K562 (cell line): ENCODE data around the gene RAB43.

ENCODE experiments used
- ATF3 ChIP-seq, 2 experiments: fragments of 450-650 bp in 1 of 2; sonication (generic) in 1 of 2; formaldehyde crosslinking in 1 of 2; IDR thresholded peaks in 1 of 2; conservative IDR thresholded peaks in 1 of 2; 2 replicates each; pipeline versions ENCODE4 v1.6.1 to v1.8.1; 2016 to 2023; ENCODE audit warnings: mild to moderate bottlenecking in 2 of 2, moderate library complexity in 2 of 2, inconsistent platforms in 1 of 2, missing genetic modification reagents in 1 of 2
- CBFA2T3 ChIP-seq: fragments of 450-650 bp; IDR thresholded peaks from 2 replicates; pipeline ENCODE4 v1.6.1; 2017
- CLOCK ChIP-seq: fragments of 250-450 bp; sonication (Bioruptor Pico); IDR thresholded peaks from 2 replicates; pipeline ENCODE4 v1.4.0; 2020; ENCODE audit warnings: mild to moderate bottlenecking, moderate library complexity, borderline replicate concordance
- CREBBP ChIP-seq: IDR thresholded peaks from one replicate; pipeline ENCODE4 v1.6.1; 2012; ENCODE audit warnings: low read depth, mild to moderate bottlenecking, control low read depth, inconsistent platforms, low read length
- CTCF ChIP-seq, 3 experiments: IDR thresholded peaks in 2 of 3; conservative IDR thresholded peaks in 1 of 3; 2 replicates each; pipeline ENCODE4 v1.5.1; 2011 to 2012; ENCODE audit warnings: low read length in 3 of 3, mild to moderate bottlenecking in 3 of 3, control low read depth in 2 of 3, improper control_type of control experiment in 1 of 3, inconsistent platforms in 1 of 3, low read depth in 1 of 3, mixed read lengths in 1 of 3, moderate library complexity in 1 of 3; ENCODE audit not compliant: insufficient read depth in 2 of 3
- MAFK ChIP-seq: IDR thresholded peaks from 2 replicates; pipeline ENCODE4 v1.6.1; 2011; ENCODE audit warnings: low read length, improper control_type of control experiment
- POLR2A ChIP-seq: fragments of 450-650 bp; conservative IDR thresholded peaks from 2 replicates; pipeline ENCODE4 v1.6.1; 2016
- RAD21 ChIP-seq, 2 experiments: fragments of 250-450 bp in 1 of 2; fragments of 450-650 bp in 1 of 2; sonication (Bioruptor Pico) in 1 of 2; formaldehyde crosslinking in 1 of 2; IDR thresholded peaks in 1 of 2; conservative IDR thresholded peaks in 1 of 2; 2 replicates each; pipeline versions ENCODE4 v1.4.0 to v1.8.0; 2020 to 2022; ENCODE audit warnings: mild to moderate bottlenecking in 2 of 2, moderate library complexity in 1 of 2
- ZFX ChIP-seq: sonication (generic); formaldehyde crosslinking; IDR thresholded peaks from 2 replicates; pipeline ENCODE4 v1.8.0; 2022; ENCODE audit warnings: mild to moderate bottlenecking, missing genetic modification reagents, moderate library complexity
- ZNF212 ChIP-seq: fragments of 450-650 bp; formaldehyde crosslinking; IDR thresholded peaks from 2 replicates; pipeline ENCODE4 v1.4.0; 2020; ENCODE audit warnings: mild to moderate bottlenecking
- ZNF76 ChIP-seq: fragments of 250-450 bp; sonication (Bioruptor Pico); IDR thresholded peaks from 2 replicates; pipeline ENCODE4 v1.4.0; 2020; ENCODE audit warnings: mild to moderate bottlenecking, moderate library complexity, borderline replicate concordance
- TF ChIP-seq, protein P1 (sequence below), 2 experiments: fragments of 450-650 bp; IDR thresholded peaks; 2 replicates each; pipeline ENCODE4 v1.6.1; 2016; ENCODE audit warnings: mild to moderate bottlenecking in 2 of 2, borderline replicate concordance in 1 of 2, low read depth in 1 of 2, moderate library complexity in 1 of 2
- TF ChIP-seq, protein P2 (sequence below): fragments of 200-400 bp; formaldehyde crosslinking; IDR thresholded peaks from 2 replicates; pipeline ENCODE4 v1.6.1; 2017; ENCODE audit warnings: mild to moderate bottlenecking, low read depth, low read length, moderate library complexity

- TF ChIP-seq RAD21 (CRISPR knock-in tag; conservative IDR thresholded peaks at IDR 0.05 in 1 of 2, IDR thresholded peaks at IDR 0.05 in 1 of 2) (no peak), MAFK (no peak), ZFX (no peak), ZNF212 (CRISPR knock-in tag) (no peak), CBFA2T3 (no peak), CTCF (IDR thresholded peaks at IDR 0.05 in 2 of 3, conservative IDR thresholded peaks at IDR 0.05 in 1 of 3; ENCODE audit: insufficient read depth in 2 of 3, low read depth in 1 of 3, low read length in 3 of 3) (no peak), ZNF76 (CRISPR knock-in tag) (no peak), POLR2A (no peak), ATF3 (IDR thresholded peaks at IDR 0.05) (no peak), ATF3 (CRISPR knock-in tag; conservative IDR thresholded peaks at IDR 0.05) (no peak), CLOCK (no peak), CREBBP (no peak)
- TF ChIP-seq, protein P1, sequence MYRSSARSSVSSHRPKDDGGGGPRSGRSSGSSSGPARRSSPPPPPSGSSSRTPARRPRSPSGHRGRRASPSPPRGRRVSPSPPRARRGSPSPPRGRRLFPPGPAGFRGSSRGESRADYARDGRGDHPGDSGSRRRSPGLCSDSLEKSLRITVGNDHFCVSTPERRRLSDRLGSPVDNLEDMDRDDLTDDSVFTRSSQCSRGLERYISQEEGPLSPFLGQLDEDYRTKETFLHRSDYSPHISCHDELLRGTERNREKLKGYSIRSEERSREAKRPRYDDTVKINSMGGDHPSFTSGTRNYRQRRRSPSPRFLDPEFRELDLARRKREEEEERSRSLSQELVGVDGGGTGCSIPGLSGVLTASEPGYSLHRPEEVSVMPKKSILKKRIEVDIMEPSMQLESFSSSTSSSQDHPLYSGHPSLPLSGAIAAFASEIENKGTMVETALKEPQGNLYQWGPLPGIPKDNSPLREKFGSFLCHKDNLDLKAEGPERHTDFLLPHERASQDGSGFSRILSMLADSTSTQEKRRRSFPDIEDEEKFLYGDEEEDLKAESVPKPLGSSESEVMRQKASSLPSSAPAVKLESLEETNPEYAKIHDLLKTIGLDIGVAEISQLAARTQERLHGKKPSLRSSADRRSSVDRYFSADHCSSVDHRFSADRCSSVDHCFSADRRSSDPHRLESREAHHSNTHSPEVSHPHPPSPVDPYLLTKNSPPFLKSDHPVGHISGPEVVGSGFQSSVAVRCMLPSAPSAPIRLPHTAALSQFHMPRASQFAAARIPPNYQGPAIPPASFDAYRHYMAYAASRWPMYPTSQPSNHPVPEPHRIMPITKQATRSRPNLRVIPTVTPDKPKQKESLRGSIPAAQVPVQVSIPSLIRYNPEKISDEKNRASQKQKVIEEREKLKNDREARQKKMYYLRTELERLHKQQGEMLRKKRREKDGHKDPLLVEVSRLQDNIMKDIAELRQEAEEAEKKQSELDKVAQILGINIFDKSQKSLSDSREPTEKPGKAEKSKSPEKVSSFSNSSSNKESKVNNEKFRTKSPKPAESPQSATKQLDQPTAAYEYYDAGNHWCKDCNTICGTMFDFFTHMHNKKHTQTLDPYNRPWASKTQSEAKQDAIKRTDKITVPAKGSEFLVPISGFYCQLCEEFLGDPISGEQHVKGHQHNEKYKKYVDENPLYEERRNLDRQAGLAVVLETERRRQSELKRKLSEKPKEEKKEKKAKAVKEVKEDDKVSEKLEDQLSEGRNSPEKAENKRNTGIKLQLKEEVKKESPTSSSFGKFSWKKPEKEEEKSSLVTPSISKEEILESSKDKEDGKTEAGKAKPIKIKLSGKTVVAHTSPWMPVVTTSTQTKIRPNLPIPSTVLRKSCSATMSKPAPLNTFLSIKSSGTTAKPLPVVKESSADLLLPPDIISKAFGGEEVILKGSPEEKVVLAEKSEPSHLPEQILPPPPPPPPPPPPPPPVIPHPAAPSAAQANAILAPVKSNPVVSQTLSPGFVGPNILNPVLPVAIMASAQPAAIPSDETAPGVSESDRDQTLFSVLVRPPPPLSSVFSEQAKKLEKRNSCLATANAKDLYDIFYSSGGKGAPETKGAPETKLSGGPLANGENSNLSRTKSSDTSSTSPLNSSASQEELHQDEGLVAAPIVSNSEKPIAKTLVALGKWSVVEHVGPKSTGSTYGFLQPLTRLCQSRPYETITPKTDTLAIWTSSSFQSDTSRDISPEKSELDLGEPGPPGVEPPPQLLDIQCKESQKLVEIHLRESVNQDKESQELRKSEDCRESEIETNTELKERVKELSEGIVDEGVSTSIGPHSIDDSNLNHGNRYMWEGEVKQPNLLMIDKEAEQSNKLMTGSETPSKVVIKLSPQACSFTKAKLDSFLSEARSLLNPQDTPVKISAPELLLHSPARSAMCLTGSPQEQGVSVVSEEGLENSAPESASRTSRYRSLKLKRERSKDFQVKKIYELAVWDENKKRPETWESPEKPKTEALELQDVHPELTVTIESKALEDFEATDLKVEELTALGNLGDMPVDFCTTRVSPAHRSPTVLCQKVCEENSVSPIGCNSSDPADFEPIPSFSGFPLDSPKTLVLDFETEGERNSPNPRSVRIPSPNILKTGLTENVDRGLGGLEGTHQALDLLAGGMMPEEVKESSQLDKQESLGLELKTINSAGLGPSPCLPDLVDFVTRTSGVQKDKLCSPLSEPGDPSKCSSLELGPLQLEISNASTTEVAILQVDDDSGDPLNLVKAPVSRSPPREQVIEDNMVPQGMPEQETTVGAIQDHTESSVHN (IDR thresholded peaks at IDR 0.05; ENCODE audit: borderline replicate concordance in 1 of 2, low read depth in 1 of 2), result no peak
- TF ChIP-seq, protein P2, sequence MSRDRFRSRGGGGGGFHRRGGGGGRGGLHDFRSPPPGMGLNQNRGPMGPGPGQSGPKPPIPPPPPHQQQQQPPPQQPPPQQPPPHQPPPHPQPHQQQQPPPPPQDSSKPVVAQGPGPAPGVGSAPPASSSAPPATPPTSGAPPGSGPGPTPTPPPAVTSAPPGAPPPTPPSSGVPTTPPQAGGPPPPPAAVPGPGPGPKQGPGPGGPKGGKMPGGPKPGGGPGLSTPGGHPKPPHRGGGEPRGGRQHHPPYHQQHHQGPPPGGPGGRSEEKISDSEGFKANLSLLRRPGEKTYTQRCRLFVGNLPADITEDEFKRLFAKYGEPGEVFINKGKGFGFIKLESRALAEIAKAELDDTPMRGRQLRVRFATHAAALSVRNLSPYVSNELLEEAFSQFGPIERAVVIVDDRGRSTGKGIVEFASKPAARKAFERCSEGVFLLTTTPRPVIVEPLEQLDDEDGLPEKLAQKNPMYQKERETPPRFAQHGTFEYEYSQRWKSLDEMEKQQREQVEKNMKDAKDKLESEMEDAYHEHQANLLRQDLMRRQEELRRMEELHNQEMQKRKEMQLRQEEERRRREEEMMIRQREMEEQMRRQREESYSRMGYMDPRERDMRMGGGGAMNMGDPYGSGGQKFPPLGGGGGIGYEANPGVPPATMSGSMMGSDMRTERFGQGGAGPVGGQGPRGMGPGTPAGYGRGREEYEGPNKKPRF, result no peak
These were observed 75.9 kb downstream of the RAB43 start for GRCh38 chr3:129045675-129046036.
